ENCODE data around the gene CCDC12.

CCDC12 gene

GRCh38 chr3:46926447-46926846 is 50.1 kb downstream of the CCDC12 start:
- no peak for TF ChIP-seq TCF12 (IDR thresholded peaks at IDR 0.05; ENCODE audit: low read depth)
- no peak for TF ChIP-seq TEAD4 (IDR thresholded peaks at IDR 0.05)
- no peak for TF ChIP-seq ZBTB7A (IDR thresholded peaks at IDR 0.05; ENCODE audit: low read depth)
- TF ChIP-seq MAX (IDR thresholded peaks at IDR 0.05), result no peak
- TF ChIP-seq CEBPB (IDR thresholded peaks at IDR 0.05), result no peak

- TF ChIP-seq REST (IDR thresholded peaks at IDR 0.05; ENCODE audit: low read depth) (no peak), FOXM1 (IDR thresholded peaks at IDR 0.05; ENCODE audit: borderline replicate concordance, low read depth) (no peak), TEAD4 (IDR thresholded peaks at IDR 0.05) (no peak), USF1 (IDR thresholded peaks at IDR 0.05) (no peak), RAD21 (IDR thresholded peaks at IDR 0.05; ENCODE audit: low read depth) (no peak), EGR1 (IDR thresholded peaks at IDR 0.05) (no peak), MAX (IDR thresholded peaks at IDR 0.05) (no peak), EP300 (IDR thresholded peaks at IDR 0.05; ENCODE audit: borderline replicate concordance) (no peak), CEBPB (IDR thresholded peaks at IDR 0.05) (no peak), YY1 (IDR thresholded peaks at IDR 0.05; ENCODE audit: low read depth) (no peak), NFIC (IDR thresholded peaks at IDR 0.05) (no peak), CREB1 (IDR thresholded peaks at IDR 0.05; ENCODE audit: low read depth) (no peak), TCF12 (IDR thresholded peaks at IDR 0.05; ENCODE audit: low read depth) (no peak)
Observed at GRCh38 chr3:46926039-46926438, 50.5 kb downstream of the CCDC12 start.

- no peak for TF ChIP-seq EP300 (IDR thresholded peaks at IDR 0.05; ENCODE audit: borderline replicate concordance)
- TF ChIP-seq CEBPB (IDR thresholded peaks at IDR 0.05), result no peak
- TF ChIP-seq EGR1 (IDR thresholded peaks at IDR 0.05), result no peak
- TF ChIP-seq REST (IDR thresholded peaks at IDR 0.05; ENCODE audit: low read depth), result no peak
- TF ChIP-seq RAD21 (IDR thresholded peaks at IDR 0.05; ENCODE audit: low read depth), result no peak
- TF ChIP-seq ZBTB7A (IDR thresholded peaks at IDR 0.05; ENCODE audit: low read depth), result no peak
- no peak for TF ChIP-seq YY1 (IDR thresholded peaks at IDR 0.05; ENCODE audit: low read depth)
- TF ChIP-seq CREB1 (IDR thresholded peaks at IDR 0.05; ENCODE audit: low read depth), result no peak
- TF ChIP-seq MAX (IDR thresholded peaks at IDR 0.05), result no peak
- no peak for TF ChIP-seq TEAD4 (IDR thresholded peaks at IDR 0.05)
- TF ChIP-seq TCF12 (IDR thresholded peaks at IDR 0.05; ENCODE audit: low read depth), result no peak
- TF ChIP-seq FOXM1 (IDR thresholded peaks at IDR 0.05; ENCODE audit: borderline replicate concordance, low read depth), result no peak
- TF ChIP-seq TAF1 (IDR thresholded peaks at IDR 0.05; ENCODE audit: low read depth), result no peak
- no peak for TF ChIP-seq USF1 (IDR thresholded peaks at IDR 0.05)
- no peak for TF ChIP-seq NFIC (IDR thresholded peaks at IDR 0.05)
Observed at GRCh38 chr3:46925585-46925934, 51.0 kb downstream of the CCDC12 start.

GRCh38 chr3:46924921-46925584 is 51.5 kb downstream of the CCDC12 start:
- TF ChIP-seq RAD21 (IDR thresholded peaks at IDR 0.05; ENCODE audit: low read depth), result no peak
- no peak for TF ChIP-seq REST (IDR thresholded peaks at IDR 0.05; ENCODE audit: low read depth)
- TF ChIP-seq MAX (IDR thresholded peaks at IDR 0.05), result no peak
- TF ChIP-seq YY1 (IDR thresholded peaks at IDR 0.05; ENCODE audit: low read depth), result no peak
- no peak for TF ChIP-seq CREB1 (IDR thresholded peaks at IDR 0.05; ENCODE audit: low read depth)
- no peak for TF ChIP-seq NFIC (IDR thresholded peaks at IDR 0.05)
